Lower lobe of right lung (tissue), 2 donors: Measurements from ENCODE around the gene POLR3C. TPM values are rescaled to one million over a fixed set of nuclear protein-coding genes. Genes with fewer than 3 reads are reported as not detected.

Source experiments
- ATAC-seq, 2 donors: fragments of 200-7000 bp; cut with Tn5 transposase; one replicate each; pipeline ENCODE4 v1.9.1; 2020 to 2022; ENCODE audit warnings: mild to moderate bottlenecking in 2 of 2, moderate library complexity in 2 of 2
- DNase-seq: peaks from one replicate; pipeline ENCODE4 v3.0.0-alpha.2; 2020
- H3K27ac ChIP-seq: fragments of 200-600 bp; one replicate; pipeline ENCODE4 v1.8.0; 2022
- H3K27me3 ChIP-seq: fragments of 200-600 bp; one replicate; pipeline ENCODE4 v1.8.0; 2022; ENCODE audit warnings: low read depth
- H3K36me3 ChIP-seq: fragments of 200-600 bp; one replicate; pipeline ENCODE4 v1.8.0; 2022; ENCODE audit warnings: mild to moderate bottlenecking
- H3K4me1 ChIP-seq: fragments of 200-600 bp; one replicate; pipeline ENCODE4 v1.8.0; 2022
- H3K4me3 ChIP-seq: fragments of 200-600 bp; one replicate; pipeline ENCODE4 v1.8.0; 2022; ENCODE audit warnings: mild to moderate bottlenecking
- H3K9me3 ChIP-seq: fragments of 200-600 bp; one replicate; pipeline ENCODE4 v1.8.0; 2022
- intact Hi-C: fragments of 100-400 bp; cut with DNase I; formaldehyde crosslinking; loops from one replicate; pipeline ENCODE4 v1.11.0; 2022
- total RNA-seq: library from RNA; stranded (reverse); fragmentation: NEBNext Ultra II Directional; extraction: Animal tissue kit (Norgen Biotek cat#: 25700); gene quantifications from one replicate; pipeline ENCODE4 v1.2.1, GENCODE V29; 2021
- TF ChIP-seq, protein P1 (sequence below): fragments of 200-600 bp; IDR thresholded peaks from one replicate; pipeline ENCODE4 v1.8.0; 2022; ENCODE audit warnings: antibody characterized with exemption, mild to moderate bottlenecking
- donor health status: DM: no; HTN: yes; CAD: no; lungs with severe emphysema.

POLR3C gene
- total RNA-seq, 1 donor from 2014 or later: 26.3 TPM

DNA sequence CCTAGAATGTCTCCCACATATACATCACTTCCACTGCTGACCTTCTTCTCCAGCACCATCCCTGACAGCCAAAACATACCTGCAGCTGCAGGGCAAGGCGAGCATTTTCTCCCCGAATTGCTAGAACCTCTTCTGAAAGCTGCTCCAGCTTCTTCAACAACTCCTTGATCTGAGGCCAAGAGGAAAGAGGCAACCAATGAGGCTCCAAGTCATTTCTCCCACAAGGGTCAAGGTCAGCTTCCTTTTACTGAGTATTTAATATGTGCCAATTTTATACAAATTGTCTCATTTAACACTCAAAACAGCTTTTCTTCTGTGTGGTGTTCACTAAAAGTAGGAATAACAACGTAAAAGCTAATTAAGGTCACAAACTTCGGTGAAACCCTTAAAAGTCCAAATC lies 44.2 kb downstream of the POLR3C start:
- ATAC-seq (no peak), DNase-seq (no peak)
- H3K27me3 ChIP-seq: peaks cover 6% of the 10 kb centered on the region
- H3K4me1 ChIP-seq: peaks cover 21% of the 10 kb centered on the region
- no peaks in the 10 kb centered on the region for H3K9me3 ChIP-seq
- no peak overlapping the region for H3K27ac ChIP-seq
- no peak overlapping the region for H3K4me3 ChIP-seq
- H3K36me3 ChIP-seq: no peaks in the 10 kb centered on the region
- TF ChIP-seq, protein P1, sequence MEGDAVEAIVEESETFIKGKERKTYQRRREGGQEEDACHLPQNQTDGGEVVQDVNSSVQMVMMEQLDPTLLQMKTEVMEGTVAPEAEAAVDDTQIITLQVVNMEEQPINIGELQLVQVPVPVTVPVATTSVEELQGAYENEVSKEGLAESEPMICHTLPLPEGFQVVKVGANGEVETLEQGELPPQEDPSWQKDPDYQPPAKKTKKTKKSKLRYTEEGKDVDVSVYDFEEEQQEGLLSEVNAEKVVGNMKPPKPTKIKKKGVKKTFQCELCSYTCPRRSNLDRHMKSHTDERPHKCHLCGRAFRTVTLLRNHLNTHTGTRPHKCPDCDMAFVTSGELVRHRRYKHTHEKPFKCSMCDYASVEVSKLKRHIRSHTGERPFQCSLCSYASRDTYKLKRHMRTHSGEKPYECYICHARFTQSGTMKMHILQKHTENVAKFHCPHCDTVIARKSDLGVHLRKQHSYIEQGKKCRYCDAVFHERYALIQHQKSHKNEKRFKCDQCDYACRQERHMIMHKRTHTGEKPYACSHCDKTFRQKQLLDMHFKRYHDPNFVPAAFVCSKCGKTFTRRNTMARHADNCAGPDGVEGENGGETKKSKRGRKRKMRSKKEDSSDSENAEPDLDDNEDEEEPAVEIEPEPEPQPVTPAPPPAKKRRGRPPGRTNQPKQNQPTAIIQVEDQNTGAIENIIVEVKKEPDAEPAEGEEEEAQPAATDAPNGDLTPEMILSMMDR: no peak
- intact Hi-C loops: no loop called here

- H3K27me3 ChIP-seq: peaks cover 6% of the 10 kb centered on the region
- peak; percentile 79 to 80 for ATAC-seq
- intact Hi-C loops: no loop called here
- H3K4me1 ChIP-seq: peaks cover 22% of the 10 kb centered on the region
- H3K27ac ChIP-seq: peak overlapping the region; percentile 72
- TF ChIP-seq, protein P1: no peak
- H3K36me3 ChIP-seq: no peaks in the 10 kb centered on the region
- no peaks in the 10 kb centered on the region for H3K9me3 ChIP-seq
- H3K4me3 ChIP-seq: peak overlapping the region; percentile 54
- peak; percentile 65 for DNase-seq
These were observed 48.3 kb downstream of the POLR3C start for GRCh38 chr1:145871994-145872924.

DNA sequence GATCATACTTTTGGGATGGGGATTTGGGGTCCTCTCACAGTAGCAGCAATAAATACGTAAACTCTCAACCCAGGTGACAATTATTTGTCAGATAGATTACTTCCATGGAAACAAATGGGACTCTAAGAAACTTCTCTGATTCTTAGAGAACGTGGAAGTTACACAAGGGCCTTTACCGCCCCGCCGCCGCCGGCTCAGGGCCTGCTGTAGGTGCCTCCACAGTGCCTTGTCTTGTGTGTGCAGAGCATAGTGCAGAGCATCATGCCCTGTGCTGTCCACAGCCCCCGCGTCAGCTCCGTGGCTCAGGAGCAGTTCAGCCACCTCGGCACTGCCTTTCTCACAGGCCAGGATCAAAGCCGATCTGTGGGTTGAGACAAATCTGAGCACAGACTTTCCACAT lies 50.6 kb downstream of the POLR3C start:
- intact Hi-C loops: no loop called here
- H3K27me3 ChIP-seq: peaks cover 6% of the 10 kb centered on the region

DNA sequence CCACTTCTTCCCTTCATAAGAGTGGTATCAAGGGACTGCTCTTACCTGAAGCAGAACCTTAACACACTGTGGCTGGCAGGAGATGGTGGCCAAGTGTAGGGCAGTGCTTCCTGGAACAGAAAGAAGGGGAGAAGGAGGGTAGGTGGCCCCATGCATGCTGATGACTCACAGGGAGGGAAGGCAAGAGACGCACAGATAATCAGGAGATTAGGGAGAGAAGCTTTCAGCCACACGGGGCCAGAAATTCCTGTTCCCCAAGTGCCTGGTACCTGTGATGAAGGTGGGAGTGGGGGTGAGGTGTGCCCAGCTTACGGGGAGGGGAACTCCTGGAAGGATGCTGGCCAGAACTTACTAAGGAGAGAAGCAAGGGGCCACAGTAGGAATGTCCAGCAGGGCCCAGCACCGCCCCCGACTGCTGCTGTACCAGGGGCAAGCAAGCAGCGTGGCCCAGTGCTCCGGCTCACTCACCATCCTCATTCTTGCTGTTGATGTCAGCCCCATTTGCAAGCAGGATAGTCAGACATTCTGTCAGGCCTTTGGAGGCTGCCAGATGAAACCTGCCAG lies 54.0 kb downstream of the POLR3C start:
- no peak overlapping the region for H3K27ac ChIP-seq
- intact Hi-C loops: no loop called here
- H3K9me3 ChIP-seq: no peaks in the 10 kb centered on the region
- no peaks in the 10 kb centered on the region for H3K27me3 ChIP-seq
- peaks cover 3% of the 10 kb centered on the region for H3K4me1 ChIP-seq
- H3K36me3 ChIP-seq: no peaks in the 10 kb centered on the region
- ATAC-seq: no peak
- H3K4me3 ChIP-seq: no peak overlapping the region
- TF ChIP-seq, protein P1: no peak
- no peak for DNase-seq

More for the DNA sequence above, 50.6 kb downstream of the POLR3C start:
- TF ChIP-seq, protein P1: no peak
- Histone ChIP-seq H3K9me3 (no peaks in the 10 kb centered on the region), H3K36me3 (no peaks in the 10 kb centered on the region), H3K4me3 (no peak overlapping the region), H3K27ac (no peak overlapping the region), H3K4me1 (peaks cover 22% of the 10 kb centered on the region)
- ATAC-seq: no peak
- no peak for DNase-seq

- H3K9me3 ChIP-seq: no peaks in the 10 kb centered on the region
- no peaks in the 10 kb centered on the region for H3K4me1 ChIP-seq
- no peaks in the 10 kb centered on the region for H3K27me3 ChIP-seq
- DNase-seq (no peak), ATAC-seq (peak in 1 of 2 donors; percentile 34)
- intact Hi-C loops: no loop called here
- TF ChIP-seq, protein P1: no peak
- no peak overlapping the region for H3K27ac ChIP-seq
- H3K4me3 ChIP-seq: no peak overlapping the region
- H3K36me3 ChIP-seq: no peaks in the 10 kb centered on the region
These were observed 54.7 kb downstream of the POLR3C start for GRCh38 chr1:145878724-145879123.
